ENCODE results near the gene BRSK2. TPM values are rescaled to one million over a fixed set of nuclear protein-coding genes. Genes with fewer than 3 reads are reported as not detected.

Gene BRSK2
- total RNA-seq, 1 experiment from 2014 or later: 4.2 TPM

DNA sequence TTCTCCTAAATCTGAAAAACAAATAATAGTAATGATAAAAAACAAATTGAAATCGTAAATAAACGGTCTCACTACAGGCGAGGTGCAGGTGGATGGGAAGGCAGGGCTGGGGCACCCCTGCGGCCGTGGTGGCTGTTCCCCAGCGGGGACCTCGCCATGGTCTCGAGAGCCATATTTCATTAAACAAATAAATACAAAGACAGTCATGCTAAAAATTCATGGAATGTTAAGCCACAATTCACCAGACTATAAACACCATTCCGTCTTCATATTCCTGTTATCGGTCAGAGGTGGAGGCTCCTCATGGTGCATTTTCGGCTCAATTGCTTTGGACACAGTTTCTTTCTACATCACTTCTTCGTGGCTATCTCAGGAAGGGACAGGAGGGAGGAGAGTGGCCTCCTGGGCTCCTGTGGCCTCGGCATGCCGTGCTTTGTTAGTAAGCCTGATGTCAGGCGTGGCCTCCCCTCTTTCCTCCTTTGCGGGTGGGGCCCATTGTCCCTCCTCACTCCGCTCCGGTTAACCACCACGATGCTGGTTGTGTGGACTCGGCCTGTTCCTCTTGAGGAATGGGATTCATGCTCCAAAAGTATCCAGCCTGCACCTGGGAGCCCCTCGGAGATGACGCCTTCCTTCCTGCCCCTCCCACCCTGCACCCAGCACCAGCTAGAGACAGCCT lies 16.1 kb upstream of the BRSK2 start:
- no peak for DNase-seq (ENCODE audit: extremely low read depth, low read depth)

DNA sequence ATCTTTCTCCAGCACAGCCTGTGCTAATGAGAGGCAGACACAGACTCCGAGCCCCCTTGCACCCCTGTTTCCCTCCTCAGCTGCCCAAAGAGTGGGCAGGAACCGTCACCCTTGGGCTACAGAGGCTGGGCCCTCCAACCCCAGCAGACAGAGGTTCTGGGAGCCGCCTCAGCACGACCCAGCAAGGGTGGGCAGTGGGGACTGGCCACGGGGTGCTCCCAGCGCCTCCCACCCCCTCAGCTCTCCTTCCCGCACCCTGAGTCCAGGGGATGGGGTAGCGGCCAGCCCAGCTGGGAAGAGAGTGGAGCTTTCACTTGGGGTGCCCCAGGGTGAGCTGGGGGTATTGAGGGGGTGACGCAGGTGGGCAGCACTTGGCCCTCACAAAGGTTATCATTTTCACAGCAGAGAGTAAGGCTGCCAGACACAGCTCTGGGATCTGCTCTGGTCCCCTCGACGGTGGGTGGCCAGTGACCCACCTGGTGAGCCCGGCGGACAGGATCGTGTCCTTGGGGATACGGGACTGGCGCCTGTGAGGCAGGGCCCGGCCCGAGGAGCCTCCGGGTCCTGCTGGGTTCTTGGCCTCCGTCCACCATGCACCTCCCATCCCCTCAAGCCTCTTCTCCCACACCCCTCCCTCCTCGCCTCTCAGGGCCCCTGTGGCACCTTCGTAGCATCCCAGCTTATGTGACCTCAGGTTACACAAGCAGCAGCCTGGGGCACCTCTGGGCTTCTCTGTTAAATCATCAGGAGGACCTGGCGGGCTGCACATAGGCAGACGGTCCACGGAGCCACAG lies 14.4 kb upstream of the BRSK2 start:
- no peak for DNase-seq (ENCODE audit: extremely low read depth, low read depth)

DNA sequence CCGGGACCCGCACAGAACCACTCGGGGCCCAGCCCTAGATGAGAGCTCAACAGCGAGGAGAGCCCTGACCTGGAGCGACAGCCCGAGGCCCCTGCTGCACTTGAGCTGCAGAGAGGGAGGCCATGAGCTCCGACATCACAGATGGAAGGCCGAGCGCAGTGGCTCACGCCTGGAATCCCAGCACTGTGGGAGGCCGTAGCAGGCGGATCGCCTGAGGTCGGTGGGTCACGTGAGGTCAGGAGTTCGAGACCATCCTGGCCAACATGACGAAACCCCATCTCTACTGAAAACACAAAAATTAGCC lies 13.8 kb upstream of the BRSK2 start:
- no peak for DNase-seq (ENCODE audit: extremely low read depth, low read depth)

DNA sequence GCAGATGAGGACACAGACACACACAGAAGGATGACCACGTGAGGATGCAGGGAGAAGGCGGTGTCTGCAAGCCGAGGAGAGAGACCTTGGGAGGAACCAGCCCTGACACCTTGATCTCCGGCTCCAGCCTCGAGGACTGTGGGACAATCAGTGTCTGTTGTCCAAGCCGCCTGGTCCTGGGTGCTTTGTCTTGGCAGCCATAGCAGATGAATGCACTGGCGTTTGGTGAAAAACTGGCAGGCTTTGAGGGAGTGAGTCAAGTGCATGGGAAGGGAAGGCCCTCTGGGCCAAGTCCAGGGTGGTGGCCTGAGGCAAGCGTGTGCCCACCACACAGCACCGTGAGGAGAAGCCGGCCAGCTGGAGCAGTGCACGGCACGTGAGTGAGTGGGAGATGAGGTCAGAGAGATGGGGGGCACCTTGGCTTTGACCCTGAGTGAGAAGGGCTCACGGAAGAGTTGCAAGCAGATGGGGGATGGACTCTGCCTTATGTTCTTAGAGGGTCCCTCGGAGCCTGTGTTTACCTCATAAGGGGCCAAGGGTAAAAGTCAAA lies 12.4 kb upstream of the BRSK2 start:
- DNase-seq (ENCODE audit: extremely low read depth, low read depth): no peak

DNA sequence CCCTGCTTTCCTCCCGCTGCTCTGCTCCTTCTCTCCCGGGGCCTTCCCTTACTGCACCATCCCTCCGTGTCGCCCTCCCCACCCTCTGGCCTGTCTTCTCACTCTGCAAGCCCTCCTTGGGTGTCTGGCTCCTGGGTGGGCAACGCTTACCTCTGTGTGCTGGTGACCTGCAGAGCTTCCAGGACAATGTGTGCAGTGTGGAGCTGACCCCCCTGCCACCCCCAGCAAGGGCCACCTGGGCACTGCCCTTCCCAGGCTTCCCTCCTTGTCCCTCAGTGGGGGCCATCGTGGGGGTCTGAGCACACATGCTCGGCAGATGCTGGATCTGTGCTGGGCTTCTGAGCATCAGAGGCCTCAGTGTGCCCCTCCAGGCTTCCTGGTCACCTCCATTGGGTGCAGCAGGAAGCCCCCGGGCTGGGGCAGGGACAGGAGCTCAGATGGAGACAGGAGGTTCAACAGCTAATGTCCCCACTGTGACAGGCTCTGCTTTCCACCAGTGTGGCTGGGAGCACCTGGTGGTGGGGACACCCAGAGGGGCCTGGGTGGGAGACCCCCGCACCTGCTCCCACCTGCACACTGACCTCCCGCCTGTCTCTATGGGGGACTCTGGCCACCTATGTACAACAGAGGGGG lies 7.8 kb upstream of the BRSK2 start:
- DNase-seq (ENCODE audit: extremely low read depth, low read depth): no peak

DNA sequence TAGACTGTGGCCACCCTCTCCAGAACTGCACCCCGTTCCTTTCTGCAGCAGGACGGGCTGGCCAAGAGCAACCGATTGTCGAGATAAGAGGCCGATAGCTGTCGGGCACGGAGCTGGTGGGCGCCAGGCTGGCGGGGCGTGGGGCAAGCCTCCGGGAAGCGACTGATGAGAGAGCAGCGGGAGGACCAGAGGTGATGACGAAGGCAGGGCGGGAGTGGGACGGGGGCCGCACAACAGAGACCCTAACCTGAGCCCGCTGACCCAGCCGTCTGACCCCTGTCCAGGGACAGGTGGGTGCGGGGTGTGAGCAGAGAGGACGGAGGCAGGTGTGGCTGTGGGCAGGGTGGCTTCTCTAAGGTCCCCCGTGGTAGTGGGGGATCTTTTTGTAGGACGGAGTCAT lies 7.3 kb upstream of the BRSK2 start:
- DNase-seq (ENCODE audit: extremely low read depth, low read depth): no peak

DNA sequence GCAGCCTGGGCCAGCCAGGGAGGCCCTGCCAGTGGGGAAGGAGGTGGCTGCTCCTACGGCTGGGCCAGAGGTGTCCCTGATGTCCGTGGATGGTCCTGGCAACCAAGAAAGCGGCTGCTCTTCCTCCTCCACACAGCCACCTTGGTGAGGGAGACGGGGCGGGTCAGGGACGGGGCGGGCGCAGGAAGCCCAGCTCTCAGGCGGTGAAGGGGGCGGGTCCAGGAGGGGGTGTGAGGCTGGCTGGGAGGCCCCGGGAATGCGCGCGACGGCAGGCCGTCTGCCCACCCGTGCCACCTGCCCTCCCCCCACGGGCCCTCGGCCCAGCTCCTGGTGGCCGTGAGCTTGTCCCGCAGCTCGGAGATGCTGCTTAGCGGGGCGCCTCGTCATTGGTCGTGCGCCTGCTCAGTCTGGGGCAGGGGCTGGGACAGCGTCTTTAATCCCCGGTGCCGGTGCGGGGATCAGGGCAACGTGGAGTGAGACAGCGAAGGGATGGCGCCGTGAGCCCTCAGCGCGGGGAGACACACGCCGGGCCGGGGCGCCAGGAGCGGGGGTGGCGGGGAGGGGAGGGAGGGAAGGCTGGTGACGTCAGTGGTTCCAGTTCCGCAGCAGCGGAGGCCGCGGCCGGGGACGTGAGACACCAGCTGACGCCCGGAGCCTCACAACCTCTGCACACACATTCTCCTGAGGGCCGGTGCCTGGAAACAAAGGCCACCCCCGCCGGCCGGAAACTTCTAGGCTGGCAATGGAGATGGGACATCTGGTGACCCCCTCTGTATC lies 6.7 kb upstream of the BRSK2 start:
- peak; percentile 53 for DNase-seq (ENCODE audit: extremely low read depth, low read depth)

DNA sequence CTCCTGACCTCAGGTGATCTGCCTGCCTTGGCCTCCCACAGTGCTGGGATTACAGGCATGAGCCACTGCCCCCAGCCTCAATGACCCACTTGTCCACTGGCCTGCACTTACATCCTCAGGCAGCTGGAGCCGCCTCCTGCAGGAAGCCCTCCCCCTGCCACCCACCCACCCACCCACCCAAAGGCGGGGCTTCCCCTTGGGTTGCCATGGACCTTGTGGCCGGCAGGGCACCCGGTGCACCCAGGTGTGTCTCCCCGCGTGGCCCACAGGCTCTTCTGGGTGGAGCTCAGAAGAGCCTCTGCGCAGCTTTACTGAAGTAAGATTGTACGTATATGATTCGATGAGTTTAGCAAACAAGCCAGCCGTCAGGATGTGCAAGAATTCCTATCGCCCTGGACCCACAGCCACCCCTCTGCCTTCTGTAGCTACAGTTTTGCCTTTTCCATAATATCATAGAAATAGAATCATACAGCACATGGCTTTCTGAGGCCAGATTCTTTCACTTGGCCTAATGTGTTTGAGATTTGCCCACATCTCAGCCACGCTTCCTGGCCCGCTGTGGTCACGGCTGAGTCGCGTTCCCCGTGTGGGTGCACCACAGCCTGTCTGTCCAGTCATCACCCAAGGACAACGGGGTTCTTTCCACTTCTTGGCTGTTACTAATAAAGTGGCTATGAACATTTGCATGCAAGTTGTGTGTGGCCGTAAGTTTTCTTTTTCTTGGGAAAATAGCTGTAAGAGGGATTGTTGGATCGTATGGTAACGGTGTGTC lies 5.3 kb upstream of the BRSK2 start:
- DNase-seq (ENCODE audit: extremely low read depth, low read depth): no peak

DNA sequence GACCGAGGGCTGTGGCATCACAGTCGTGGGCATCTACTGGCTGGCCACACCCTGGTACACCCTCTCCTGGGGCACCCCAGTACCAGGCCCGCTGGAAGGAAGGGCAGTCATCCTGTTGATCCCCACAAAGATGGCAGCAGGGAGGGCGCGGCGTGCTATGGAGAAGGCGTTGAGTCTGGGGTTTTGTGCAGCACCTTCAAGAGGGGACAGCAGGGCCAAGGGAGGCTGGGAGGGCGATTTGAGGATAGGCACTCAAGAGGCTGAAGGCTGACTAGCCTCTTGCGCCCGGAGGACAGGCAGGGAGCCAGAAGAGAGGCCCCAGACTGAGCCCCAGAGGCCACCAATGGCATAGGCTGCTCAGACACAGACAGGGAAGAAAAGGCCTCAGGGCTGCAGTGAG lies 2.2 kb upstream of the BRSK2 start:
- no peak for DNase-seq (ENCODE audit: extremely low read depth, low read depth)

DNA sequence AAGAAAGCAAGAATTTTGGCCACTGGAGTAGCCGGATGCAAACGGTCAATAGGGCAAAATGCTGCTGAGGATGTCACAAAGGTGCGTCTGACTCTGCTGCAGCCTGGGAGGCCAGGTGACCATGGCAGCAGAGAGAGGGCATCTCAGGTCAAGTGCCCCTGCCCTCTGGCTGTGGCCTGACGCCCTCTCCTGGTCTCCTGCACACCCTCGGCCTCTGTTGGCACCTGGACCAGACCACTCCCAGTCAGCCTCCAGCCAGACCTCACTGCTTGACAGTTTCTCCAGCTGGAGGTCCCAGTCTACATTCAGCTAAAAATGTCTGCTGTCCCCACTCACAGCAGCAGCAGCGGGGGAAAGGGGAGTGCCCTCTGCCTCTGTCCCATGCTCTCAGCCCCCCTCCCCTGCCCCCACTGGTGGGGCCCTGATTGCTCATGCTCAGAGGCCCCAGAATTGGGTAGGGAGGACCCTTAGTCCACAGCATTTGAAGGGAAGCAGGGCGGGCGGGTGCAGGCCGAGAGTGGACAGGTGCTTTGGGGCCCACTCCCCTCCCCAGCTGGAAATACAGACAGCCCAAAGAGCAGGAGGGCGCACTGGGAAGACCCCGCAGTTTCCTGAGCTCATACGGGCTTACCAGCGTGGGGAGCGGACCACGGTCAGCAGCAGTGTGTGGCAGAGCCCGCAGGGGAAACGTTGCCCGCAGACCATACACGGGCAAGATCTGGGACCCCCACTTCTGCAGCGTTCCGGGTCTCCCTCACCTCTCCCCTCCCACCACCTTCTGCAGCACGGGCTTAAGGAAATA lies 1.6 kb upstream of the BRSK2 start:
- DNase-seq (ENCODE audit: extremely low read depth, low read depth): no peak

DNA sequence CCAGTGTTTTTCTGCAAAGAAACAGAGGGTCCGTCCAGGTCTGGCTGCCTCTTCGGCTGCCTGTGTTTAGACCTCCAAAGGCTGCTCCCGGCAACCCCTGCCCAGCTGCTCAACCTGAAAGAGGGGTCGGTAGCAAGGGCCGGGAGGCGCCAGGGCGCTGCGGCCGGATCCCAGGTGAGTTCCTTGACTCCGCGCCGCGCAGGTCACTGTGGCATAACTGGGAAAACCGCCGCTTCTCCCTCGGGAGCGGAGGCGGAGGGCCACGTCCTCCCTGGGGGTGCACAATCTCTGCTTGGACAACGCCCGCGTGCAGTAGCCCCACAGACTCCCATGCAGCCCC lies 1.0 kb upstream of the BRSK2 start:
- no peak for DNase-seq (ENCODE audit: extremely low read depth, low read depth)

DNA sequence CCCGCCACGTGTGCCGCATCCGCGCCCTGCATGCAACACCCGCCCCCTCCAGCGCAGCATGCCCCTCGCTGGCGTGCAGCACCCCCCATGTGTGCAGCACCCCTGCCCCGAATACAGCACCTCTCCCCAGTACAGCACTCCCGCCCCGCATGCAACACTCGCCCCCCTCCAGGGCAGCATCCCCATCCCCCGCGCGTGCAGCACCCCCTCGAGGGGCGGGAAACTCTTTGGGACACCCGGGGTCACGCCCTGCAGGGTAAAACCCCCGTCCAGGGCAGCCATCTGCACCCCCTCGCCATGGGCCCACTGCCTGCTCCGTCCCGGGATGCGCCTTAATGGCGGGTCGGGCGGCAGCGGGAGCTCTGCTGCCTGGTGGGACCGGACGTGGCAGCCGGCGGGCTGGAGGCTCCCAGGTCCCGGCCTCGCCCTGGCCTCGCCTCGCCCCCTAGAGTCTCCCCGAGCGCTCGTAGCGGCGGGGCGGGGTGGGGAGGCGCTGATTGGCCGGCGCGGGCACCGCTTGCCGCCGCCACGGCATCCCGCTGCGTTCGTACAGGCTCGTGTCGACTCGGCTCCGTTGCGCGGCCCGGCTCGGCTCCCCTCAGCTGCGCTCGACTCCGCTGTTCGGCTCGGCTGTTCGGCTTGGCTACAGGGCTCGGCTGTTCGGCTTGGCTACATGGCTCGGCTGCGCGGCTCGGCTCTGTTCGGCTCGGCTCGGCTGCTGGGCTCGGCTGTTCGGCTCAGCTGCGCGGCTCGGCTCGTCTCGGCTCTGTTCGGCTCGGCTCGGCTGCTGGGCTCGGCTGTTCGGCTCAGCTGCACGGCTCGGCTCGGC lies 417 bp upstream of the BRSK2 start:
- DNase-seq (ENCODE audit: extremely low read depth, low read depth): peak; percentile 93

DNA sequence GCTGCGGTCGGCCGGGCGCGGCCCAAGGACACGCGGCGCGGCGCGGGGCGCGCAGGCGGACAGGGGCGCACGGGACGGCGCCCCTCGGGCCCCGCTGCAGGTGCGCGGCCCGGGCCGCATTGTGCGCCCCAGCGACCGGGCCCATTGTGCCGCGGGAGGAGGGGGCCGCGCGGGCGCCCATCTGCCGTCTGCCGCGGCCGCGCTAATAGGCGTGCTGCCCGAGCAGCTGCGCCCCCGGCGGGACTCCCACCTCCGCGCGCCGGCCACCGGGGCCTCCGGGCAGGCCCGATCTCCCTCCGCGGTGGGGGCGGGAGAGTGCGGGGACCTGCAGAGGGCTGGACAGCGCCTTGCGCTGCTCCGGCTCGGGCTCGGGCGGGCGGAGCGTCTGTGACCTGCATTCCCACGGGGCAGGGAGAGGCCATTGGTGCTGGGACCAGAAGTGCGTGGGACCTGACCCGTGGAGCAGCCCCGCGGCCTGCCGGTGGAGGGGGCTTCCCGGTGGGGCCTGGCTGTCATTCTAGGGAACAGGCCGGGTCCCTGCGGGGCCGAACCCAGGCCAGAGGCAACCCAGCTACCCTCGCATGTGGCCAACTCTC lies 933 bp downstream of the BRSK2 start:
- no peak for DNase-seq (ENCODE audit: extremely low read depth, low read depth)

DNA sequence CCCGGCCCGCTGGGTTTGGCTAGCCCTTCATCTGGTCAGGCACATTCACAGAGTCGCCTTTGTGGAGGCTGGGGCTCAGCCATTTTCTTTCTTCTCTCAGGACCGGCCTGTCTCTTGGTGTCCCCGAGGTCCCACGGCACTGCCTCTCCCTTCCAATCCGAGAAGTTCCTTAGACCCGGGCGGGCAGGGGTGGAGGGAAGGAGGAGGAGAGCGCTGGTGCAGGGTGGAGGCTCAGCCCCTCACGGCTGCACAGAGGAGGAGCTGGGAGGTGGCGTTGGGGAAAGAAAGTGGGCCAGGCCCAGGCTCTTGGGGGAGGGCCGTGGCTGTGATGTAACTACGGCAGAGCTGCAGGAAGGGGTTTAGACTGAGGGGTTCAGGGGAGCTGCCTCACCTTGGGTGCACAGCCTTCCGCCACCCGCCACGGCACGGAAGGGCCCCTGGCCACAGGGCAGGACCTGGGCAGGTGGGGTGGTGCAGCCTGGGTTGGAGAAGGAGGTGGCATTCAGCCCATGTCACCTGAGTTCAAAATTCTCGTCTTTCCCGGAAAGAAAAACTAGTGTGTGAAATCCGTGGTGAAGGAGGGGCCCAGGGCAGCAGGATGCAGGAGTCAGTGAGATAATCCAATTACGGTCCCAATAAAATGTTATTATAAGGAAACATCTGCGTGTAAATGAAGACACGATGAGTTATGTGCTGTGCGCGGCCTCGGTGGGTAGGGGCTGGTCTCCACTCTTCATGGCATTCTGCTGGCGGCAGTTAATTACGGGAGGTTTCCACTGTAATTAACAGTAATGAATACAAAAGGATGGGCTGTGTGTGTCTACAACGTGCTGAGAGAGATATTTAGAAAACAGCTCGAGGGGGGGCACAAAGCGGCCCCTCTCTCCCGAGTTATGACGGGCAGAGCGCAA lies 1.7 kb downstream of the BRSK2 start:
- no peak for DNase-seq (ENCODE audit: extremely low read depth, low read depth)

DNA sequence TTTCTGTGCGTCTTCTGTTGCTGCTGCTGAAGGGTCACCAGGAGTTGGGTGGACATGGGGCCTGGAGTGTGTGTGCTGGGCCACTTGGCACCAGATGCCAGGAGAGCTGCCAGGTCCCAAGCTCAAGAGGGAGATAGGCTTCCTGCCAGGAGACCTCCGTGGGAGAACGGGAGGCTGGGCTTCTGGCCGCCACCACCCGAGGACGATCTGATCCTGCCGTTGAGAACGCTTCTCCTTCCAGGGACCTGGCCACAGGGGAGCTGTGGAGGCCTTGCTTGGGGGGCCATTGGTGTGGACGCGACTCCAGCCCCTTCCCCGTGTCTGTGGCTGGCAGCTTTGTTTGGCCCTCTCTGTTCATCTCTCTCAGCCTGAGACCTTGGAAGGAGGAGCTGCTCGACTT lies 2.4 kb downstream of the BRSK2 start:
- DNase-seq (ENCODE audit: extremely low read depth, low read depth): no peak

DNA sequence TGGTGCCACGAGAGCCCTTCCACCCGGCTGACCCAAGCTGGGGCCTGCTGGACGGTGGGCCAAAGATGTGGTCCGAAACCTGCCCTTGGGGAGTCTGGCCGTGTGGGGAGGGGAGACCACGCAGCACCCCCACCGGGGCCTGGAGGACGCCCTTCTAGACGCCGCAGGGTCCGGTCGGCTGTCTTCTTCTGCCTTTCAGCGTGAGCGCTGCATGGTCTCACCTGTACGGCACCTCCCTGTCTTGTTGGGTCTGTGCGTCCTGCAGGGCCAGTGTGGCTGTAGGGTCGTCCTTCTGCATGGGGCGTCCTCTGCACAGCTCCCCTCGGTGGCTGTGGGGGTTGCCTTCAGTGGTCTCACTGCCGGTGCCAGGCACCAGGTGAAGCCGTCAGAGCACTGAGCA lies 2.8 kb downstream of the BRSK2 start:
- DNase-seq (ENCODE audit: extremely low read depth, low read depth): no peak

DNA sequence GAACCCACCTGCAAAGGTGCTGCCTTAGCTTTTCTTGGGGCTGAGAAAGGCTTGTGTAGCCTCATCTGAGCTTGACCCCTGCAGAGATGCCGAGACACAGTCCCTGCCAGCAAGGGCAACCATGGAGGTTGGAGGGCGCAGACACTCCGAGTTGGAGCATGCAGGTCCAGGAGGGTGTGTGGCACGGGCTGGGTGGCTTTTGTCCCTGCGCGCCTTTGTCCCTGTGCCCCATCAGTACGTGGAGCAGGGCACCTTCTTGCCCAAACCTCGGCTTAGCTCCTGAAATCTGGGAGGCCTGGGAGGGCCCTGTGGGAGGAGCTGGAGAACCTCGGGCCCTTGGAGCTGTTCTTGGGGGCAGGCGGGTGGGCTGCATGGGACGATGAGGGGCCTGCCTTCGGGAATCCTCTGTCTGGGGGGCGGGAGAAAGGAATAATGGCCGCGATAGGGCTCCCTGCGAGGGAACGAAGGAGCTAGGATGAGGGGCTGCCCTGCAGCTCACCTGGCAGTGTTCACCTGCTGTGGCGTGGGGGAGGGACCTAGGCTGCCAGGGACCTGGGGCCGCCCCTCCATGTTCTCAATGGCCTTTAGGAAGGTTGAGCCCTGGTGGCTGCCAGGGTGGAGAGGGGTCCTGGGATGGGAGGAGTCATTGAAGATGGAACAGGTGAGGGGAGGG lies 3.4 kb downstream of the BRSK2 start:
- DNase-seq (ENCODE audit: extremely low read depth, low read depth): no peak

Data from NCI-H460 (cell line).